ENCODE data around the gene LRP2. TPM values are rescaled to one million over a fixed set of nuclear protein-coding genes. Genes with fewer than 3 reads are reported as not detected.

LRP2 gene
- 0.11 and 0.36 TPM in 2 replicates for total RNA-seq

DNA sequence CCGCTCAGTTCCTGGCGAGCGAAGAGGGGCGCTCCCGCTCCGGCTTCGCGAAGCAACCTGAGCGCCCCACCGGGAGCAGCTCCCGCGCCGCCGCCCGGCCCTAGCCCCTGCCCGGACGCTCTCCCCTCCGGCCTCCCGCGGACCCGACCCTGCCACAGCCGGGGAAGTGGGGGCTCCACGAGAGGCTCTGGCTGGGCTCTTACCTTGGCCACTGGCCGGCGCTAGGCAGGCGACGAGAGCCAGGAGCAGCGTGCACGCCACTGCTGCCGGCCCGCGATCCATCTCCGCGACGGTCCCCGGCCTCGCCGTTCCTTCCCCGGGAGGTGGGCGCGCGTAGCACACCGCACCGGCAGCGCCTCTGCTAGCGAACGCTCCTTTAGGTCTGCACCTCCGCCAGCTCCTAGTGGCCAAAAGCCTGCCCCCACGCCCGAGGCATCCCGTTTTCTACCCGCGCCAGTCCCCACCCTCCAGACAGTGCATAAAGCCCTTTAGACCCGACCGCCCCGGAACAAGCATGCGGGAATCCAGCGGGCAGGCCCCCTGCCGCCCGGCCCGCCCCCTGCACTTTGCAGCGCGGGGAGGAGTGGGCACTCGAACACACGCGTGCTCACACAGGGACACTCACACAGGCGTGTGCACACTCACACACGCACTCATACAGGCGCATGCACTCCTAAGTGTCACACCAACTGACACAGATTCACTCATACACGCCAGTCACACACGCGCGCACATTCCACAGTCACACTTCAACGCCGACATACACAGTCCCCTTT lies at the start of gene LRP2:
TSS of gene LRP2 (minus strand) at position 417 of the 776 bp plus-strand sequence. CDS start at position 282, 135 bp downstream.
- intact Hi-C loops (cut with micrococcal nuclease): loop anchor here (2.0 to 10.0 kb wide), 6 partner anchors 222 to 1455 kb away; partner anchors contain the start of genes CERS6, GAD1, PPIG and UBR3

GRCh38 chr2:169406891-169407290 lies 44.6 kb upstream of the LRP2 start:
- intact Hi-C loops (cut with micrococcal nuclease): no loop called here

DNA sequence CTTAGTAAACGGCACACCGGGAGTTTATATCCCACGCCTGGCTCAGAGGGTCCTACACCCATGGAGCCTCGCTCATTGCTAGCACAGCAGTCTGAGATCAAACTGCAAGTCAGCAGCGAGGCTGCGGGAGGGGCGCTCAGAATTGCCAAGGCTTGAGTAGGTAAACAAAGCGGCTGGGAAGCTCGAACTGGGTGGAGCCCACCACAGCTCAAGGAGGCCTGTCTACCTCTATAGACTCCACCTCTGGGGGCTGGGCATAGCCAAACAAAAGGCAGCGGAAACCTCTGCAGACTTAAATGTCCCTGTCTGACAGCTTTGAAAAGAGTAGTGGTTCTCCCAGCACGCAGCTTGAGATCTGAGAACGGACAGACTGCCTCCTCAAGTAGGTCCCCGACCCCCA lies 37.2 kb upstream of the LRP2 start:
- intact Hi-C loops (cut with micrococcal nuclease): loop anchor here (5.0 kb wide), 1 partner anchor 437 kb away; no protein-coding TSS in a partner anchor

GRCh38 chr2:169397697-169398096 lies 35.4 kb upstream of the LRP2 start:
- intact Hi-C loops (cut with micrococcal nuclease): loop anchor here (5.0 kb wide), 1 partner anchor 435 kb away; no protein-coding TSS in a partner anchor

- intact Hi-C loops (cut with micrococcal nuclease): loop anchor here (5.0 kb wide), 1 partner anchor 434 kb away; no protein-coding TSS in a partner anchor
Observed at GRCh38 chr2:169395821-169396374, 33.6 kb upstream of the LRP2 start.

DNA sequence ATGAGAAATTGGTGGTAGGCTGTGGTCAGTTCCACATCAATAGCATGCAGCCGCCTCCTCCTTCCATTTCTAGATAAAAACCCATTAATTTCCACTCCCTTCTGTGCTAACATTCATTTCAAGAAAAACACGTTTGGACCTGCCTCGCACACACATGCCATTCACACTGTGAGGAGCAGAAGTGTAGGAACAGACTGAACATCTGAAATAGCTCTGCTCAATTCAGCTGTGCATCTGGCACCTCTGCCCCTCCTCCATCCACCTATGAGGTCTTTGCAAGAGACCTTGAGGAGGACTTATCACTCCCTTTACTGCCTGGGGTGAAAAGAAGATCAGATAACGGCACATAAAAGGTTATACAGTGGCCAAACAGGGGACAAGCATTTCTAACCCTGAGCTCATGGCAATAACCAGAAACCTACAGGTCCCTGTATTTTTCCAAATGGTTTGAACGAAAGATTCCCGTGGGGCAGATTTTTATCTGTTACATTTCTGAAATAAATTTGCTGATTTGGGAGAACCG lies 30.8 kb upstream of the LRP2 start:
- intact Hi-C loops (cut with micrococcal nuclease): no loop called here

- intact Hi-C loops (cut with micrococcal nuclease): no loop called here
Observed at GRCh38 chr2:169391236-169391635, 28.9 kb upstream of the LRP2 start.

- intact Hi-C loops (cut with micrococcal nuclease): no loop called here
Observed at GRCh38 chr2:169388161-169388560, 25.8 kb upstream of the LRP2 start.

- intact Hi-C loops (cut with micrococcal nuclease): no loop called here
Observed at GRCh38 chr2:169386722-169387121, 24.4 kb upstream of the LRP2 start.

GRCh38 chr2:169384816-169385215 lies 22.5 kb upstream of the LRP2 start:
- intact Hi-C loops (cut with micrococcal nuclease): no loop called here

DNA sequence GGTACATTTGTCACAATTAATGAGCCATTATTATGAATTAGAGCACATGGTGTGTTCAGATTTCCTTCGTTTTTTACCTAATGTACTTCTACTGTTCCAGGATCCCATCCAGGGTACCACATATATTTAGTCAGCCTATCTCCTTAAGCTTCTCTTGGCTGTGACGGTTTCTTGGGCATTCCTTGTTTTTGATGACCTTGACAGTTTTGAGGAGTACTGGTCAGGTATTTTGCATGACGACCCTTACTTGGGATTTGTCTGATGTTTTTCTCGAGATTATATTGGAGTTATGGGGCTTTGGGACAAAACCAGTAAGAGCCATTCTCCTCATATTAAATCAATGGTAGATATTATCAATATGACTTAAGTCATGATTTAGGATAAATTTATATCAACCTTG lies 10.2 kb upstream of the LRP2 start:
- intact Hi-C loops (cut with micrococcal nuclease): no loop called here

- intact Hi-C loops (cut with micrococcal nuclease): loop anchor here (10.0 kb wide), 1 partner anchor 401 kb away; no protein-coding TSS in a partner anchor
Observed at GRCh38 chr2:169366066-169366465, 3.7 kb upstream of the LRP2 start.

DNA sequence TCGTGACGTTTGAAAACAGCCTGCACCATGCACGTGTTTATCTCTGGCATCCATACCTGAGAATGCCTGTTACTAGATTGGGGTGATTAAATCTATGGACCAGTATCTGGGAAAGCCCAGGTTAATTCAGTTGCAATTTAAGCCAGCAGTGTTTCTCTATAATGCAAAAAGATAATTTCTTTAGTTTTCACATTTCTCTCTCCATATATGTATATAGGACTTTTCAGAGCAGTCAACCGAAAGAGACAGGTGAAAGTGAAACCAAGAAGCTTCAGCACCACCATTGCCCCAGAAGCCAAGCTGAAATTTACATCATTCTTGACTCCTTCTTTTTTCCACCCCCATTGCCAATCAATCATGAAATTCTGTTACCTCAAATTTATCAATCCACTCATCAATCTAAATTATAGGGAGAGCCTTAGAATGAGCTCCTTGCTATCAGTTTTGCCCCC lies 2.7 kb upstream of the LRP2 start:
- intact Hi-C loops (cut with micrococcal nuclease): loop anchor here (2.0 to 10.0 kb wide), 2 partner anchors 114 to 400 kb away; partner anchors contain the start of gene BBS5

DNA sequence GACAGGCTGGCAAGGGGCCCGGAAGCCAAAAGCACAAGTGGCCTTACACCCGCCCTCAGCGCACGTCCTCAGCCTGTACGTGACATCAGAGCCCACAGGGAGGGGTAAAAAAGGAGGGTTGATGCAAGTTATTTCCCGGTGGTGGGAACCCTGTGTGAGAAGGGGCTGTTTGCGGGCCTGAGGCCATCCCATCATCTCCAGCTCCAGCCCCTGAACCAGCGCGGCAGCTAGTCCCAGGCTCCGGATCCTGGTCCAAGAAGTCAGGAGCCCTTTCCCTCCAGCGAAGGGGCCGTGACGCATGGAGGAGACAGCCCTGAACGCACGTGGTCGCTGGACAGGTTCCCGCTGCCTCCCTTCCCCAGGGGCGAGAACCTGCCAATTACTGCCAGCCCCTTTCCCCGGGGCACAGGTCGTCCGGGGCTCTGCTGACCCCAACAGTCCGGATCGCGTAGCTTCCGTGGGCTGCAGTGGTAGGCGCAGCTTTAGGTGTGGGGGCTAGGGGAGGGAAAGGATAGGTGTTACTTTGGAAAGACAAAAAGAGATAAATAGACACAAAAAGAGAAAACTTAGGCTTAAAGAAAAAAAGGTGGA lies 1.3 kb upstream of the LRP2 start:
- intact Hi-C loops (cut with micrococcal nuclease): loop anchor here (2.0 to 10.0 kb wide), 7 partner anchors 115 to 1454 kb away; partner anchors contain the start of genes BBS5, CERS6, GAD1 and PPIG

- intact Hi-C loops (cut with micrococcal nuclease): loop anchor here (2.0 to 10.0 kb wide), 6 partner anchors 222 to 1454 kb away; partner anchors contain the start of genes CERS6, GAD1, PPIG and UBR3
Observed at GRCh38 chr2:169362894-169363559, 693 bp upstream of the LRP2 start.

DNA sequence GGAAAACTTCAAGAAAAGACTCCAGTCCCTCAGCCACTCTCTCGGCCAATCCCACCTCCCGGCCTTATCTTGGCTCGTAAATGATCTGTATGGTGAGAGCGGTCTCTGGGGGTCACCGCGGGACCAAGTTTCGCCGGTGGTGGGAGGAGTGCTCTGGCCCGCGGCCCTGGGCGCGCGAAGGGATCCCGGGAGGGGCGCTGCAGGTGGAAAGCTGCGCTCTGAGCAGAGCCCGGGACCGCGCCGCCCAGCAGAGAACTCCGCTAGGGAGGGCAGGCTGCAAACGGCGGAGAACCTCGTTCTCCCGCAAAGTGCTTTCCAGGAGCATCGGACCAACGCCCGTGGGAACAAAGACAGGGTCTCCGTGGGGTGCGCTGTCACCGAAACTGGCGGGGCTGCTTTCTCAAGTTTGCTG lies 622 bp downstream of the LRP2 start:
- intact Hi-C loops (cut with micrococcal nuclease): loop anchor here (2.0 to 10.0 kb wide), 6 partner anchors 223 to 1456 kb away; partner anchors contain the start of genes CERS6, GAD1, PPIG and UBR3

GRCh38 chr2:169360984-169361705 lies 1.2 kb downstream of the LRP2 start:
- intact Hi-C loops (cut with micrococcal nuclease): loop anchor here (5.0 to 10.0 kb wide), 5 partner anchors 254 to 1456 kb away; partner anchors contain the start of genes CERS6, GAD1 and UBR3

DNA sequence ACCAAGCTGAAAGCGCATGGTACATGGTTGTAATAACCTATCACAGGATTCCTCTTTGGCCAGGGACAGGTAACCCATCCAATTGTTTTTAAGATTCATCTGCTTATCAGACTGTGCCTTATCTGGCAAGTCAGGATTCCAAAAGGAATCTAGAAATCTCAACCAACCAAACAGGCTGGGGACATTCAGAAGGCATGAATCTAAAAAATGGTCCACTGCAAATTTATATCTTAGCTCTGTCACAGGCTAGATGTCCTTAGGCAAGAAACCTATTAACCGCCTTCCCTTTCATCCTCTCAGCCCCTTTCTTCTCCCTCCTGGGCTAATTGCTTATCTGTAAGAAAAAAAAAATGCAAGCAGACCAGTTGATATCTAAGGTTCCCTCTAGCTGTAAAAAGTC lies 4.3 kb downstream of the LRP2 start:
- intact Hi-C loops (cut with micrococcal nuclease): no loop called here

DNA sequence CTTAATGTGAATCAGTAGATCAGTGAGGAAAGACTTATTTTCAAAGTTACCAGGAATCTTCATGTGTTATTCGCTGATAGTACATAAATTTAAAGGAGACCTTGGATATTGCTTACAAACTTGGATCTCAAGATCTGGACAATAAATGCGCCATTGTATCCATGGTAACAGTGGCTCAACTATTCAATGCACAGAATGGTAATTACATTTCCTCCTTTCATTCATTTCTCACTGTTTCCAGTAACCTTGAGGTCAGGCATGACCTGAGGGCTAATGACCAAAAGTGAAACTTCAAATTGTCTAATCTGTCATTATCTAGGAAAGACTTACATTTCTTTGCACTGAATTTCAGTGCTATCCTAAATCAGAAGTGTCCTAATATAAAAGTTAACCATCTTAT lies 8.1 kb downstream of the LRP2 start:
- intact Hi-C loops (cut with micrococcal nuclease): no loop called here

- intact Hi-C loops (cut with micrococcal nuclease): no loop called here
Observed at GRCh38 chr2:169351725-169352124, 10.6 kb downstream of the LRP2 start.

All from T-helper 2 cell treated with Interferon-gamma antibody and Interleukin-4, amounts not matched to agents 100 ng/mL and 5 ng/mL, for 36 hours (primary cell).